GM12891 (cell line): ENCODE results near the gene GAREM1.

ENCODE experiments used
- POLR2A ChIP-seq: IDR thresholded peaks from 2 replicates; pipeline ENCODE4 v1.6.1; 2011; ENCODE audit warnings: low read depth, low read length, control low read depth
- POLR2AphosphoS5 ChIP-seq: IDR thresholded peaks from 2 replicates; pipeline ENCODE4 v1.6.1; 2011; ENCODE audit warnings: low read depth, low read length, control low read depth
- POU2F2 ChIP-seq: IDR thresholded peaks from 2 replicates; pipeline ENCODE4 v1.6.1; 2011; ENCODE audit warnings: low read depth, mild to moderate bottlenecking, control low read depth, low read length, moderate library complexity
- TAF1 ChIP-seq: IDR thresholded peaks from 2 replicates; pipeline ENCODE4 v1.6.1; 2011; ENCODE audit warnings: low read depth, low read length, control low read depth

DNA sequence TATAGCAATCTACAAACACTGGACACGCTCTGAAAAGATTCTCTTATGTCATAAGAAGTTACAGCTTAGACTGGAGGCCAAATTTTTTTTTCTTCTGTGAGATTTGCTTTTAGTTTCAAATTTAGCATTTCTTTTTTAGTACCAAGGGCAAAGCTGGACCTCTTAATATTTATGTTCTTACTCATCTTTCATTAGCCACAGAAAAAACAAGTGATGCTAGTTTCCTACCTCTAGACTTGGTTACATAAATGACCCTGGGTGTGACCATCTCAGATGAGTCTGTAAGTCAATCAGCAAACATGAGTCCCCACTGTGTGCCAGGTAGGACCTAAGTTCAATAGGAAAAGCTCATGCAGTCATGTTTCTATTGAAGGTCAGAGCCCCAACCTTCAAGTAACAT, 186.4 kb downstream of the GAREM1 start:
- no peak for TF ChIP-seq TAF1
- TF ChIP-seq POLR2A = no peak
- no peak for TF ChIP-seq POLR2AphosphoS5
- no peak for TF ChIP-seq POU2F2
